ENCODE measurements around the gene ISM1. TPM values are rescaled to one million over a fixed set of nuclear protein-coding genes. Genes with fewer than 3 reads are reported as not detected.

The ISM1 gene
- total RNA-seq, 1 donor from 2014 or later: not detected

DNA sequence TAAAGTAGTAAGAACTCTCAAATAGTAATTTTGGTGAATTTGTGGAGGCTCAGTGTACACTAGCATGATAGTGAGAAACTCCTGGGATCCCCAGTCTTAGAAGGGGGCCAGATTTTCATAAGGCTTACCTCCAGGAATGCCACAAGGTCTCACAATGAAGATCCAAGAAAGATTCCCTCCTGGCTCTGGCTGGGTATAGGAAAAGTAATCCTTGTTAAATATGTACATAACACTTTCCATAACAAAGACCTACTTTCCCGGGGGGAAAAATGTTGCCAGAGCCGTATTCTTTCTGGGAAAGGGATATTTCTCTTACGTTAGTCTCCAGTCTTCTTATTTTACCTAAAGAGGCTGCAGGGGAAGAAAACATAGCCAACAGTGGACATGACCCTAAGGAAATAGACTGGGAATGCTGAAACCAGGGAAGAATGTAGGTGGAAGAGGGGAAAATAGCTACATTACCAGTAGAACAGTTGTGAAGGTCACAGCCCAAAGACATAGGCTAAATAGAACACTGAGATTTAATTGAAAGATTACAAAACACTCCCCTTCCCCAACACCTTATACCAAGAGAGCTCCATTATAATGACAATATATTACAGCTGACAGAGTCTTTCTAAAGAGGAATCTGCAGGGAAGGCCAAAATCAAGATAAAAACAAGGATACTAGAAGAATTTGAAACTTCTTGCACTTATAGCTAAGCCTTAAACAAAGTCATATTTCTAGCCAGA lies 34.9 kb upstream of the ISM1 start:
- no peak for TF ChIP-seq CTCF (IDR thresholded peaks at IDR 0.05; ENCODE audit: insufficient read depth, low read length, severe bottlenecking)
- Histone ChIP-seq H3K27me3 (ENCODE audit: control insufficient read depth, insufficient read depth, low read length) (peaks cover 2% of the 10 kb centered on the region), H3K36me3 (ENCODE audit: control insufficient read depth, insufficient read depth, low read length) (no peaks in the 10 kb centered on the region)

GRCh38 chr20:13187899-13188298 lies 33.2 kb upstream of the ISM1 start:
- no peak for DNase-seq (ENCODE audit: low read depth)
- TF ChIP-seq CTCF (IDR thresholded peaks at IDR 0.05; ENCODE audit: insufficient read depth, low read length, severe bottlenecking): no peak
- FAIRE-seq: no peak
- H3K4me3 ChIP-seq (ENCODE audit: low read depth, low read length): no peak overlapping the region
- no peaks in the 10 kb centered on the region for H3K27me3 ChIP-seq (ENCODE audit: control insufficient read depth, insufficient read depth, low read length)
- H3K36me3 ChIP-seq (ENCODE audit: control insufficient read depth, insufficient read depth, low read length): no peaks in the 10 kb centered on the region

More for the DNA sequence above, 34.9 kb upstream of the ISM1 start:
- DNase-seq (ENCODE audit: low read depth) (no peak), FAIRE-seq (no peak)
- H3K4me3 ChIP-seq (ENCODE audit: low read depth, low read length): no peak overlapping the region

GRCh38 chr20:13199279-13199678 lies 21.8 kb upstream of the ISM1 start:
- TF ChIP-seq CTCF (IDR thresholded peaks at IDR 0.05; ENCODE audit: insufficient read depth, low read length, severe bottlenecking): no peak

DNA sequence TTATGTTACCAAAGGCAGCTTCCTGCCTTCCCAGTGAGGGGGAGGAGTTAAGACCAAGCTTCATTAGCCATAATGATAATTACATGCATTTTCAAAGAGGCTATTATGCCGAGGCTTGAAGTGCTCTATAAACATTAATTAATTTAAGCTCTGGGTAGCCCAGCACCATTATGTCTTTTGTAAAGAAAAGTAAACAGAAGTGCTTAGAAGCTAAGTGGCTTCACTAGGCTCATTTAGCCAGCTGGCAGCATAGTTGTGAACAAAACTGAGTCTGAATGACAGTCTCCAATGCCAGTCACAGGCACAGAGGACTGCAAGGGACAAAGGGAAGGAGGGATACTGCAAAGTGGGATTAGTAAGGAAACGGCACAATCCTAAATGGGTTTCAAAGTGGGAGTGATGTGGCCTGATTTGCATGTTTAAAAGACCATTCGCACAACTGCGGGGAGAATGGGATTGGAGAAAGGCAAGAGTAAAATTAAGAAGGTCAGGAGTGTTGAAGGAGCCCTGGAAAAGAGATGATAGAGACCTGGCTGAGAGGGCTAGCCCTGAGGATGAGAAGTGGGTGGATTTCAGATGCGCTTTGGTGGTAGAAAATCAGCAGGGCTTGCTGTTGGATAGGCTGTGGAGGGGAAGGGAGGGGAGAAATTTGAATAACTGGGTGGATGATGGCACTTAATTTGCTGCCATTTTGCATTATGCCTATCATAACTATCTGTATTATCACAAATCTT lies 20.1 kb upstream of the ISM1 start:
- H3K27me3 ChIP-seq (ENCODE audit: control insufficient read depth, insufficient read depth, low read length): no peaks in the 10 kb centered on the region
- no peak overlapping the region for H3K4me3 ChIP-seq (ENCODE audit: low read depth, low read length)
- DNase-seq (ENCODE audit: low read depth) (no peak), FAIRE-seq (no peak)
- no peaks in the 10 kb centered on the region for H3K36me3 ChIP-seq (ENCODE audit: control insufficient read depth, insufficient read depth, low read length)
- TF ChIP-seq CTCF (IDR thresholded peaks at IDR 0.05; ENCODE audit: insufficient read depth, low read length, severe bottlenecking): no peak

More at GRCh38 chr20:13199279-13199678, 21.8 kb upstream of the ISM1 start:
- H3K27me3 ChIP-seq (ENCODE audit: control insufficient read depth, insufficient read depth, low read length): no peaks in the 10 kb centered on the region
- H3K36me3 ChIP-seq (ENCODE audit: control insufficient read depth, insufficient read depth, low read length): no peaks in the 10 kb centered on the region
- FAIRE-seq (no peak), DNase-seq (ENCODE audit: low read depth) (no peak)
- no peak overlapping the region for H3K4me3 ChIP-seq (ENCODE audit: low read depth, low read length)

DNA sequence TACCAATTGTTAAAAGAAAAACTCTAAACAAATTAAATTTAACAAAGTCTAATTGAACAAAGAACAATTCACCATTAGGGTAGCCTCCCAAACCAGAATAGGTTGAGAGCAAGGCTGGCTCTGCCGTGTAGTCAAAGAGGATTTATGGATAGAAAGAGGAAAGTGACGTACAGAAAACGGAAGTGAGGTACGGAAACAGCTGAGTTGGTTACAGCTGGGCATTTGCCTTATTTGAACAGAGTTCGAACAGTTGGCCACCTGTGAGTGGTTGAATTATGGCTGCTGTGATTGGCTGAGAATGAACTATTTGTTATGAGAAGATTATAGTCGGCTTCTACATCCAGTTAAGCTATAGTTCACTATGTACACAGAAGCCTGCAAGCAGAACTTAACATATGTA lies 18.5 kb upstream of the ISM1 start:
- DNase-seq (ENCODE audit: low read depth) (no peak), FAIRE-seq (no peak)
- no peaks in the 10 kb centered on the region for H3K36me3 ChIP-seq (ENCODE audit: control insufficient read depth, insufficient read depth, low read length)
- no peak for TF ChIP-seq CTCF (IDR thresholded peaks at IDR 0.05; ENCODE audit: insufficient read depth, low read length, severe bottlenecking)
- no peak overlapping the region for H3K4me3 ChIP-seq (ENCODE audit: low read depth, low read length)
- no peaks in the 10 kb centered on the region for H3K27me3 ChIP-seq (ENCODE audit: control insufficient read depth, insufficient read depth, low read length)

Measured in bronchial epithelial cell (primary cell).